Activated CD8-positive, alpha-beta memory T cell treated with anti-CD3 and anti-CD28 coated beads, Interleukin-2, amount 50 U/mL, for 1 hour (primary cell): ENCODE data around the gene TPH1.
"Not testable (repeated sequence)": the region's sequence is repeated elsewhere in the genome, so short reads cannot be mapped to it uniquely, and the experiment has no call there.

Source experiments
- DNase-seq: peaks from one replicate; pipeline ENCODE4 v3.0.0-alpha.2; 2020; ENCODE audit errors: extremely low read depth

The TPH1 gene

DNA sequence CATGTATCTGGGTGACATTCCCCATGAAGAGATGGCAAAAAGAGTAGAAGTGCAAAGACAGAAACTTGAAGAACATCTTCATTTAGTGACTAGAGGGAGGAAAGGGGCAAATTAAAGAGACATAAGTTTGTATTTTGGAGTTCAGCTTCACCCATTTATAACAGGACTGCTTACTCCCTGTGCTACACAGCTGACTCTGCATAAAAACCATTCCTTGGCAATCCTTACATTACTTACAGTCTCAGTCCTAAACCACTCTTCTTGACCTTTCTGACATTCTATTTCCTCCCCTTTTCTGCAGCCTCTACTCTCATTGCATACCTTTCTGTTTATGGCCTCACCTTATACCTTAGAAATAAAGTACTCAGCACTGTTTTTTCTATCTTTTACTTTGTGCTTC is 26.4 kb downstream of the TPH1 start:
- DNase-seq, result no peak

- no peak for DNase-seq
These were observed 29.3 kb downstream of the TPH1 start for GRCh38 chr11:18016789-18017188.

GRCh38 chr11:18014876-18015275 is 31.2 kb downstream of the TPH1 start:
- DNase-seq, result no peak

DNA sequence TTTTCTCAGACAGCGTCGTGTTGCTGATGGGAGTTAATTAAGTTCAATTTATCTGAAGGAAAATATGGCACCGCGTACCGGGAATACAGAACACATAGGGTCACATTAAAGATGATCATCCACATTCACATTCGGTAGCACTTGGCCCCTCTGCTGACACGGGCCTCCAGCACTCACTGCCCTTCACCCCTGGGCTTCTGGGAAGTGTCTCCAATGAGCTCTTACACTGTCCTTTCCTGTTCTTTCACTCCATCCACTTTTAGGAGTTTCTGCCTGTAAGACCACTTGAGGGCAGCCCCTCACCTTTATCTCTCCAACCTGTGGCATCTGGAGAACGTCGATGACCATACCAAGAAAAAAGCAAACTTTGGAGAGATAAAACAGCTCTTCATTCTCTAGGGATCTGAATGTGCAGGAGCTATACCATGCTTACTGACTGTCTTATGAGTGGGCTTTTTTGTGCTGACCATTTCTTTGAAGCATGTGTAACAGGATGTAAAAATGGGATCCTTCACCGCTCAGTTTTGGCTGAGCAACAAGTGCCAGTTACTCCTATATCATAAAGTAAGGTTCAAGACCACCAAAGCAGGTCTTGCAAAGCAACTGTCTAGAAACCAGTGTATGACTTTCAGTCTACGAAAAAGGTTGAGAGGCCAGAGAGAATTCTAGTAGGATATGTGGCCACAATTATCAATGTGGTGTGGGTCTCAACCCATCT is 32.1 kb downstream of the TPH1 start:
- no peak for DNase-seq

- DNase-seq, result peak; percentile 74
These were observed 32.9 kb downstream of the TPH1 start, which contains the start of gene SERGEF for GRCh38 chr11:18012906-18013781. SERGEF (minus strand) TSS chr11:18013047; CDS start chr11:18013010, 37 bp downstream.

GRCh38 chr11:18012122-18012905 is 33.8 kb downstream of the TPH1 start:
- DNase-seq, result no peak

DNA sequence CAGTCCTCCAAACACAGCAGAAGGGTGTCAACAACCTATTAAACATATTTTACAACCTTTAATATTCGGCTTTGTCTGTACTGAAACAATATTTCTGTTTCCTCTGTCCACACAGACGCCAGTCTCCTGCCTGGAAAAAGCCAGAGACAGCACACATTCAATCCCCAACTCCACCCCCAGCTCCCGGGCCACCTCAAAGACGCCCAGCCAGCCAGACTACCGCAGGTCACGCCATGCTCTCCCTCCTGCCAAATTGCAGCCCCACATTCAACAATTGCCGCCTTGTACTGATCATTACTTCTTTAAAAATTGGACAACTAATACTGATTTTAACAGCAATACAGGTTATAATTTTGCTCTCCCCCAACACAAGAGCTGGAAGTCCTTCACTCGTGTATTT is 34.4 kb downstream of the TPH1 start:
- DNase-seq, result no peak

- no peak for DNase-seq
These were observed 35.0 kb downstream of the TPH1 start for GRCh38 chr11:18010977-18011586.

DNA sequence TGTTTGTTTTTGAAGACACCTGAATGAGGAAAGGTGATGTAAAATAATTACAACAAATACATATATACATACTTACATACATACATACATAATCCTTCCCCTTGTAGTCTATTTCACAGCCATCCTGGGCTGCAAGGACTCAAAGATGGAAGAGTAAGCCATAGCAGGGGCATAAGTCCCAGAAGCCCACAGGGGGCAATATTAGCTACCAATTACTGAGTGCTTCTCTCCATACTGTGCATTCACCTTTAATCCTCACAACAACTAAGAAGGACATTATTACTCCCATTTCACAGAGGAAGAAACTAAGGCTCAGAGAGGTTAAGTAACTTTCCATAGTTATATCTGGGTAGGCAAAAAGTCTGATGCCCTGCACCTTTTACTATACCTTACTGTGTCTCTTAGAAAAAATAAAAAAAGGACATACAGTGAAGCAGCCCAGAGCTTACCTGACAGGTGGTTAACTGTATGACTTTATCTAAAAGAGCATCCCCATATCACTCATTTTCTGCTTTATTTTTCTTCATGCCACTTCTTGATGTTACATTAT is 35.9 kb downstream of the TPH1 start:
- no peak for DNase-seq

- no peak for DNase-seq
These were observed 40.5 kb downstream of the TPH1 start for GRCh38 chr11:18005376-18006129.

- no peak for DNase-seq
These were observed 44.9 kb downstream of the TPH1 start for GRCh38 chr11:18001191-18001590.

- DNase-seq, result no peak
These were observed 45.3 kb downstream of the TPH1 start for GRCh38 chr11:18000760-18001159.

DNA sequence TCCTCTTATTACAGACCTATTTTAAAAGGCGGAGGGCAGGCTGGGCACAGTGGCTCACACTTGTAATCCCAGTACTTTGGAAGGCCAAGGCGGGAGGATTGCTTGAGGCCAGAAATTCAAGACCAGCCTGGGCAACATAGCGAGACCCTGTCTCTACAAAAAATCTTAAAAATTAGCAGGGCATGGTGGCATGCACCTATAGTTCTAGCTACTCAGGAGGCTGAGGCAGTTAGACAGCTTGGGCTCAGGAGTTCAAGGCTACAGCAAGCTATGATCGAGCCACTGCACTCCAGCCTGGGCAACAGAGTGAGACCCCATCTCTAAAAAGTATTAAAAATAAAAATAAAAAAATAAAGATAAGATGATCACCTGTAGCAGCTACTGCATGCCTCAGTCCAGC is 45.9 kb downstream of the TPH1 start:
- not testable (repeated sequence) for DNase-seq
